CD4-positive, alpha-beta T cell treated with Interleukin-4 for 1 hour (primary cell): ENCODE measurements around the gene HSD17B10.
"Not testable (repeated sequence)": the region's sequence is repeated elsewhere in the genome, so short reads cannot be mapped to it uniquely, and the experiment has no call there.

Experiments
- DNase-seq, 2 donors: peaks; one replicate each; pipeline ENCODE4 v3.0.0-alpha.2; 2020 to 2022

HSD17B10 gene

GRCh38 chrX:53435997-53436396 lies 1.8 kb upstream of the HSD17B10 start:
- DNase-seq = peak; percentile 75 to 78

- no peak for DNase-seq
Observed at GRCh38 chrX:53430231-53430630, 3.9 kb downstream of the HSD17B10 start.

- no peak for DNase-seq
Observed at GRCh38 chrX:53429755-53430154, 4.4 kb downstream of the HSD17B10 start.

- DNase-seq = no peak
Observed at GRCh38 chrX:53422861-53423306, 11.3 kb downstream of the HSD17B10 start, which contains the start of gene RIBC1. TSS of gene RIBC1 (plus strand) at chrX:53422873. CDS start at chrX:53426277, 3,404 bp downstream.

GRCh38 chrX:53422086-53422860 lies 11.9 kb downstream of the HSD17B10 start, which contains the start of gene SMC1A:
TSS of gene SMC1A (minus strand) at chrX:53422654. CDS start at chrX:53422600, 54 bp downstream.
- DNase-seq = peak; percentile 97 to 100

- DNase-seq = no peak
Observed at GRCh38 chrX:53421772-53422085, 12.4 kb downstream of the HSD17B10 start.

GRCh38 chrX:53421125-53421524 lies 13.0 kb downstream of the HSD17B10 start:
- no peak for DNase-seq

GRCh38 chrX:53420351-53420750 lies 13.8 kb downstream of the HSD17B10 start:
- DNase-seq = not testable (repeated sequence)

GRCh38 chrX:53412446-53412845 lies 21.7 kb downstream of the HSD17B10 start:
- no peak for DNase-seq

- DNase-seq = no peak
Observed at GRCh38 chrX:53403535-53403934, 30.6 kb downstream of the HSD17B10 start.

- DNase-seq = no peak
Observed at GRCh38 chrX:53398216-53398615, 36.0 kb downstream of the HSD17B10 start.

GRCh38 chrX:53395605-53396298 lies 38.4 kb downstream of the HSD17B10 start:
- DNase-seq = no peak

- no peak for DNase-seq
Observed at GRCh38 chrX:53383376-53384076, 50.6 kb downstream of the HSD17B10 start.
